MCF 10A (cell line): ENCODE data around the gene ATXN10. TPM values are rescaled to one million over a fixed set of nuclear protein-coding genes. Genes with fewer than 3 reads are reported as not detected.

Source experiments
- BruUV-seq: library from RNA; stranded (reverse); fragments of 400-500 nt; replicated peaks from 2 replicates; lab custom pipeline; 2021; lab: Mats Ljungman, UMichigan
- CTCF ChIA-PET: fragments of 300-600 bp; sonication (Branson Sonifier 250); formaldehyde crosslinking; extraction: SDS; loops from one replicate; lab custom pipeline; 2021; ENCODE audit warnings: antibody characterized with exemption, inconsistent platforms; lab: Yijun Ruan, JAX
- POLR2A ChIA-PET: fragments of 300-600, 350-650 bp; sonication (Branson Sonifier 250); formaldehyde crosslinking; extraction: SDS; loops from one replicate; lab custom pipeline; 2020; ENCODE audit warnings: antibody characterized with exemption, inconsistent platforms; lab: Yijun Ruan, JAX
- DNase-seq: peaks from one replicate; pipeline ENCODE4 v3.0.0-alpha.2; 2018; ENCODE audit not compliant: unreplicated experiment
- H3K27ac Mint-ChIP-seq: one replicate; pipeline ENCODE4 v1.8.0; 2022; ENCODE audit warnings: mild to moderate bottlenecking, low read depth, mixed read lengths; ENCODE audit not compliant: unreplicated experiment
- H3K27me3 Mint-ChIP-seq: one replicate; pipeline ENCODE4 v1.8.0; 2022; ENCODE audit warnings: mixed read lengths; ENCODE audit not compliant: insufficient read depth, unreplicated experiment
- H3K36me3 Mint-ChIP-seq: one replicate; pipeline ENCODE4 v1.8.0; 2022; ENCODE audit warnings: mild to moderate bottlenecking, moderate library complexity, mixed read lengths; ENCODE audit not compliant: insufficient read depth, unreplicated experiment
- H3K4me1 Mint-ChIP-seq: one replicate; pipeline ENCODE4 v1.8.0; 2022; ENCODE audit warnings: mixed read lengths; ENCODE audit not compliant: insufficient read depth, unreplicated experiment
- H3K4me3 Mint-ChIP-seq: one replicate; pipeline ENCODE4 v1.8.0; 2022; ENCODE audit warnings: mild to moderate bottlenecking, moderate library complexity, mixed read lengths; ENCODE audit not compliant: unreplicated experiment
- H3K9me3 Mint-ChIP-seq: one replicate; pipeline ENCODE4 v1.8.0; 2022; ENCODE audit warnings: mixed read lengths; ENCODE audit not compliant: unreplicated experiment
- intact Hi-C: fragments of 100-400 bp; cut with micrococcal nuclease; formaldehyde crosslinking; loops from 2 replicates; pipeline ENCODE4 v1.14.1; 2022
- total RNA-seq: library from RNA; stranded (reverse); gene quantifications from 2 replicates; pipeline ENCODE4 v1.2.3, GENCODE V29; 2022
- TF ChIP-seq, protein P1 (sequence below): fragments of 200-600 bp; IDR thresholded peaks from one replicate; pipeline ENCODE4 v1.8.0; 2022; ENCODE audit warnings: antibody characterized with exemption, mild to moderate bottlenecking; ENCODE audit not compliant: unreplicated experiment

ATXN10 gene
- total RNA-seq, 1 experiment from 2014 or later = 193 TPM

DNA sequence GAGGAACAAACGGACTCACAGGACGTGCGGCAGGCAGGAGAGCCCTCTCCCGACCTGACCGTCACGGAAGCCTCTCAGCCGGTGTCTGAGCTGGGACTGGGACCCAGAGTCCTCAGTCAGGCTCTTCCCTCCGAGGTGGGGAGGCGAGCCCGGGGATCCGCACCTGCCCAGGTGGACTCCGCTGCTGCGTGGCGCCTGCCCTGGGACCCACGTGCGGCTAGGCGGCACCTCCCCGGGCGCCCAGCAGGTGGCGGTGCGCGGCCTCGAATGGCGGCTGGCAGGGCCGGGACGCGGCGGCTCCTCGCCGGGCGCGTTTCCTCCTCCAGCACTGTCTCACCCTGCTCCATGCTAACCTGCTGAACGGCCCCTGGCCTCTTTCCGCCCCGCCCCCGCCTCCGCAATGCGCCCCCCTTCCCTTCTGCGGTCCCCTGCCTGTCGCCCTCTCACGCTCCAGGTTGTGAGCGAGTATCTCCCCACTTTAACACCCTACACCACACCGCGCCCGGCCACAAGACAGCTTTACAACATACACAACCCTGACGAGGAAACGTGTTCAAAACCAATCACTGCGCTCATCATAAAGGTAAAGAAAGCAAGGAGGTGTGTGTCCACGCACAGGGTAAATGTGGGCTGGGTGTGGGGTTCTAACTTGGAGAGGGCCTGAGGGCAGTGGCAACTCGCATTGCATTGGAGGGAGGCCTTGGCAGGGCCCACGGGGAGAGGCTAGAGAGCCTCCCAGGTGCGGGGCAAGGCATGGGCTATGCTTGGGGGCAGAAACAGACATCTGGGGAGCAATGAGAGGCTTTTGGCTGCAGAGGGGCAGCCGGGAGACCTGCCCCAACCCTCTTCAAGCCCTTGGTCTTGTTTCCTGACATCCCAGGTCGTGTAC lies 25.9 kb upstream of the ATXN10 start:
- H3K36me3 Mint-ChIP-seq = no peaks in the 10 kb centered on the region
- DNase-seq = peak; percentile 61
- TF ChIP-seq, protein P1, sequence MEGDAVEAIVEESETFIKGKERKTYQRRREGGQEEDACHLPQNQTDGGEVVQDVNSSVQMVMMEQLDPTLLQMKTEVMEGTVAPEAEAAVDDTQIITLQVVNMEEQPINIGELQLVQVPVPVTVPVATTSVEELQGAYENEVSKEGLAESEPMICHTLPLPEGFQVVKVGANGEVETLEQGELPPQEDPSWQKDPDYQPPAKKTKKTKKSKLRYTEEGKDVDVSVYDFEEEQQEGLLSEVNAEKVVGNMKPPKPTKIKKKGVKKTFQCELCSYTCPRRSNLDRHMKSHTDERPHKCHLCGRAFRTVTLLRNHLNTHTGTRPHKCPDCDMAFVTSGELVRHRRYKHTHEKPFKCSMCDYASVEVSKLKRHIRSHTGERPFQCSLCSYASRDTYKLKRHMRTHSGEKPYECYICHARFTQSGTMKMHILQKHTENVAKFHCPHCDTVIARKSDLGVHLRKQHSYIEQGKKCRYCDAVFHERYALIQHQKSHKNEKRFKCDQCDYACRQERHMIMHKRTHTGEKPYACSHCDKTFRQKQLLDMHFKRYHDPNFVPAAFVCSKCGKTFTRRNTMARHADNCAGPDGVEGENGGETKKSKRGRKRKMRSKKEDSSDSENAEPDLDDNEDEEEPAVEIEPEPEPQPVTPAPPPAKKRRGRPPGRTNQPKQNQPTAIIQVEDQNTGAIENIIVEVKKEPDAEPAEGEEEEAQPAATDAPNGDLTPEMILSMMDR = peak; percentile 98
- intact Hi-C loops = loop anchor here (2.0 to 5.0 kb wide), 3 partner anchors 67 to 217 kb away; no protein-coding TSS in a partner anchor
- no peak overlapping the region for H3K27ac Mint-ChIP-seq
- ChIA-PET CTCF (interaction anchor here (0.5 to 3.0 kb wide), 24 partner anchors 7 to 661 kb away, joined by 3 to 19 read pairs (median 4); no protein-coding TSS in a partner anchor), POLR2A (interaction anchor here (1.5 kb wide), 1 partner anchor 33 kb away, joined by 4 read pairs; no protein-coding TSS in a partner anchor)
- no peaks in the 10 kb centered on the region for H3K9me3 Mint-ChIP-seq
- peaks cover 13% of the 10 kb centered on the region for H3K27me3 Mint-ChIP-seq
- no peaks in the 10 kb centered on the region for H3K4me1 Mint-ChIP-seq
- BruUV-seq = no TSS peak
- H3K4me3 Mint-ChIP-seq = no peak overlapping the region

DNA sequence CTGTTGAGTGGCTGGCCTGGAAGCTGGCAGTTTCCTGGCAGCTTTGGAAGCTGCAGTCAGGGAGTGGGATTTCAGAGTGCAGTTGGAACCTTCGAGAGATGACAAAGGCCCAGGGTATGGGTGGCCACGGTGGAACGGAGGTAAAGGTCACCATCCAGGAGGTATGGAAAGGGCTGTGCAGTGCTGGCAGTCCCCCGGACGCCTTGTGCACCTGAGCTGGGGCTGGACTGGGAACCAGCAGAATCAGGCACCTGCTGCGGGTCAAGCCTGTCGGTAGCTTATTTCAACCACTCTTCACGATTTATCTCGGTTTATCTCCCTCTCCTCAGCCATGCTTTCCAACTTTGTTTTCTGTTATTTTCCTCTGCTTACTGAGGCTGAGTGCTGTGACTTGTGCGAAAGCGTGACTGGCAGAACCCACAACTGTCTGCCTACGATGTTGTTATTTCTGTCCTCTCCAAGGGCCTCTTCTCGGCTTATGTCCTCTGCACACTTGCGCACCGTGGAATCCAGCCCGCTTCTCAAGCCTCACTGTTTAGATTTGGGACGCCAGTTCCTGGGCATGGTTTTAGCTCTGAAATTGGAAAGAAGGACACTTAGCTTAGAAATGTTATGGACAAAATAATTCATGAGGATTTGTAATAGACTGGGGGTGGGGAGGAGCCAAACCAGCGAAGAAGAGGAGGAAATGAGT lies 24.0 kb upstream of the ATXN10 start:
- no peak overlapping the region for H3K4me3 Mint-ChIP-seq
- no TSS peak for BruUV-seq
- TF ChIP-seq, protein P1 = no peak
- H3K27ac Mint-ChIP-seq = no peak overlapping the region
- no peaks in the 10 kb centered on the region for H3K4me1 Mint-ChIP-seq
- no peaks in the 10 kb centered on the region for H3K9me3 Mint-ChIP-seq
- DNase-seq = no peak
- intact Hi-C loops = loop anchor here (5.0 kb wide), 2 partner anchors 185 to 215 kb away; no protein-coding TSS in a partner anchor
- no peaks in the 10 kb centered on the region for H3K36me3 Mint-ChIP-seq
- peaks cover 16% of the 10 kb centered on the region for H3K27me3 Mint-ChIP-seq
- ChIA-PET CTCF (interaction anchor here (1.0 to 1.7 kb wide), 5 partner anchors 8 to 216 kb away, joined by 3 to 10 read pairs (median 5); no protein-coding TSS in a partner anchor), POLR2A (interaction anchor here (0.6 kb wide), 1 partner anchor 14 kb away, joined by 3 read pairs; no protein-coding TSS in a partner anchor)

DNA sequence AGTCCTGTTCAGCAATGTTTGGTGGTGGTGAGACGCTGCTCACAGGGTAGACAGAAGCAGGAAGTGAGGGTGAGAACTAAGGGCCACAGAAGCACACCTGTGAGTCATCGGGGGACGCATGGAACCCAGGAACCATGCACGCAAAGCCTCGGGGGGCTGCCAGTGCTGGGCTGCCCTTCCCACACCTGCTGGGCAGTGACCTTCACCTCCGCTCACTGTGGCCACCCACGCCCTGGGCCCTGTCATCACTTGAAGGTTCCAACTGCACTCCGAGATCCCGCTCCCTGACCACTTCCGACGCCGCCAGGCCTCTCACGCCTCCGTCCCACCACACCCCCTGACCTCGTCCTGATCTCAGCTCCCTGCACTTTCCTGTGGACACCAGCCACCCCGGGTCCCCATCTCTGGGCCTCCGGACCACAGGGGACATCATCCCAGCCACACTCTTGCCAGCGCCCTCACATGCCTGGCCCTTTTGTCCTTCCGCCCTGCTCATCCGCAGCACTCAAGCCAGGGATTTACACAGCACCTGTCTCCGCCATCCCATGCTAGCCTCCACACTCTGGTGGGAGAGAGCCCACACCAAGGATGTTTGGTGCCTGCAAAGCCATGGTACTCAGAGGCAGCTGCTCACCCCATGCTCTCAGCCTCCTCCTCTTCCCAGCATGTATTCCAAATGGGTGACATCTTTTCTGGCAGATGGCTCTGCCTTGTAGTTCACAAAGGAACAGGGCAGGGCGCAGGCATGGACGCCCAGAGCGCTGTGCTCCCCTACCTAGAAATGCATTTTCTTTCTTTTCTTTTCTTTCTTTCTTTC lies 23.1 kb upstream of the ATXN10 start:
- ChIA-PET CTCF (interaction anchor here (1.5 to 1.7 kb wide), 2 partner anchors 71 to 215 kb away, joined by 5 to 10 read pairs; no protein-coding TSS in a partner anchor), POLR2A (interaction anchor here (0.6 kb wide), 1 partner anchor 15 kb away, joined by 3 read pairs; no protein-coding TSS in a partner anchor)
- Mint-ChIP-seq H3K9me3 (no peaks in the 10 kb centered on the region), H3K4me1 (no peaks in the 10 kb centered on the region), H3K27me3 (peaks cover 16% of the 10 kb centered on the region), H3K36me3 (no peaks in the 10 kb centered on the region), H3K27ac (no peak overlapping the region), H3K4me3 (no peak overlapping the region)
- no TSS peak for BruUV-seq
- DNase-seq = no peak
- TF ChIP-seq, protein P1 = no peak
- intact Hi-C loops = loop anchor here (5.0 kb wide), 2 partner anchors 184 to 214 kb away; no protein-coding TSS in a partner anchor
